Measurements from ENCODE around the gene WFIKKN1. TPM values are rescaled to one million over a fixed set of nuclear protein-coding genes. Genes with fewer than 3 reads are reported as not detected.
A peak's percentile ranks its signal among the peaks of the same experiment; 100 is the strongest.

Gene WFIKKN1
- total RNA-seq, 6 experiments from 2014 or later, result 0.02 to 0.14 TPM; not detected in 4

GRCh38 chr16:630249-630814 is 453 bp upstream of the WFIKKN1 start:
- Mint-ChIP-seq H3K27me3 (ENCODE audit: insufficient read depth) (no peaks in the 10 kb centered on the region; the same call in 1 of the 2 replicates), H3K9me3 (no peaks in the 10 kb centered on the region), H3K4me3 (no peak overlapping the region), H3K4me1 (ENCODE audit: low read depth) (peaks cover 12% of the 10 kb centered on the region), H3K27ac (no peak overlapping the region), H3K36me3 (ENCODE audit: low read depth) (peaks cover 6% of the 10 kb centered on the region; the same call in 1 of the 2 replicates)
- DNase-seq, result no peak
- TF ChIP-seq CTCF (IDR thresholded peaks at IDR 0.05), result no peak

- Mint-ChIP-seq H3K27ac (peak overlapping the region; percentile 45; the same call in 1 of the 2 replicates), H3K36me3 (ENCODE audit: low read depth) (no peaks in the 10 kb centered on the region; the same call in 1 of the 2 replicates), H3K4me3 (no peak overlapping the region), H3K4me1 (ENCODE audit: low read depth) (peaks cover 5% of the 10 kb centered on the region), H3K27me3 (ENCODE audit: insufficient read depth) (peaks cover 6% of the 10 kb centered on the region), H3K9me3 (0 out of 2 replicates have a peak, but pooled peaks cover 4% of the 10 kb centered on the region)
- no peak for TF ChIP-seq CTCF (IDR thresholded peaks at IDR 0.05)
- DNase-seq, result no peak
These were observed 1.1 kb downstream of the WFIKKN1 start for GRCh38 chr16:631808-632358.

- H3K27me3 Mint-ChIP-seq (ENCODE audit: insufficient read depth), result peaks cover 6% of the 10 kb centered on the region
- DNase-seq, result no peak
- H3K4me3 Mint-ChIP-seq, result no peak overlapping the region
- no peak overlapping the region for H3K27ac Mint-ChIP-seq
- H3K4me1 Mint-ChIP-seq (ENCODE audit: low read depth), result no peaks in the 10 kb centered on the region
- H3K9me3 Mint-ChIP-seq, result 0 out of 2 replicates have a peak, but pooled peaks cover 4% of the 10 kb centered on the region
- no peaks in the 10 kb centered on the region for H3K36me3 Mint-ChIP-seq (ENCODE audit: low read depth)
- TF ChIP-seq CTCF (IDR thresholded peaks at IDR 0.05), result no peak
These were observed 1.9 kb downstream of the WFIKKN1 start for GRCh38 chr16:632486-633335.

GRCh38 chr16:633336-634050 is 2.7 kb downstream of the WFIKKN1 start:
- Mint-ChIP-seq H3K36me3 (ENCODE audit: low read depth) (no peaks in the 10 kb centered on the region), H3K4me1 (ENCODE audit: low read depth) (no peaks in the 10 kb centered on the region), H3K9me3 (0 out of 2 replicates have a peak, but pooled peaks cover 4% of the 10 kb centered on the region), H3K27ac (no peak overlapping the region), H3K27me3 (ENCODE audit: insufficient read depth) (peaks cover 6% of the 10 kb centered on the region), H3K4me3 (no peak overlapping the region)
- no peak for DNase-seq
- TF ChIP-seq CTCF (IDR thresholded peaks at IDR 0.05), result no peak

GRCh38 chr16:634051-634670 is 3.4 kb downstream of the WFIKKN1 start:
- H3K27me3 Mint-ChIP-seq (ENCODE audit: insufficient read depth), result peaks cover 8% of the 10 kb centered on the region
- 0 out of 2 replicates have a peak, but pooled peaks cover 4% of the 10 kb centered on the region for H3K9me3 Mint-ChIP-seq
- no peaks in the 10 kb centered on the region for H3K4me1 Mint-ChIP-seq (ENCODE audit: low read depth)
- H3K4me3 Mint-ChIP-seq, result no peak overlapping the region; the same call in 1 of the 2 replicates
- no peak overlapping the region for H3K27ac Mint-ChIP-seq
- no peak for DNase-seq
- H3K36me3 Mint-ChIP-seq (ENCODE audit: low read depth), result no peaks in the 10 kb centered on the region
- no peak for TF ChIP-seq CTCF (IDR thresholded peaks at IDR 0.05)
